Measurements from ENCODE around the gene CFAP97D1. TPM values are rescaled to one million over a fixed set of nuclear protein-coding genes. Genes with fewer than 3 reads are reported as not detected.

The CFAP97D1 gene
- under 1 TPM in 3 of 4 donors, not detected in 1; 0.08 to 0.09 (median 0.08) TPM for polyA plus RNA-seq (ENCODE audit: insufficient read length in 4 of 4)

DNA sequence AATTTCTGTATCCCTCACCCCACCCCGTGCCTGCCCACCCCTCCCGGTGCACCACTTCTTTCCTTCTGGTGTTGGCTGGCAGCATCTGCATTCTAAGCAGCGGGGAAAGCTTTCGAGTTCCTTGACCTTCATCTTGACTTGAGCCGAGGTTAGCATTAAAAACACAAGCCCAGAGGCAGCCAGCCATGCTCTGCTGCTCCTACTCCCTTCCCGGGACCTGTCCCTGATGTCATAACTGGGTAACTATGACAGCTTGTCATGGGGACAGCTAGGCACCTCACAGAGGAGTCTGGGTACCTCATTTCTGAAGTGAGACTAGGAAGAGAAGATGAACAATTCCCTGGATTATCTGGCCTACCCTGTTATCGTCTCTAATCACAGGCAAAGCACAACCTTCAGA is at the start of gene CFAP97D1:
TSS of gene CFAP97D1 (plus strand) at position 301 of the 400 bp plus-strand sequence. CDS start at position 329, 28 bp downstream.
- DNase-seq (ENCODE audit: low read depth in 4 of 4, low spot score in 2 of 4), result no peak

DNA sequence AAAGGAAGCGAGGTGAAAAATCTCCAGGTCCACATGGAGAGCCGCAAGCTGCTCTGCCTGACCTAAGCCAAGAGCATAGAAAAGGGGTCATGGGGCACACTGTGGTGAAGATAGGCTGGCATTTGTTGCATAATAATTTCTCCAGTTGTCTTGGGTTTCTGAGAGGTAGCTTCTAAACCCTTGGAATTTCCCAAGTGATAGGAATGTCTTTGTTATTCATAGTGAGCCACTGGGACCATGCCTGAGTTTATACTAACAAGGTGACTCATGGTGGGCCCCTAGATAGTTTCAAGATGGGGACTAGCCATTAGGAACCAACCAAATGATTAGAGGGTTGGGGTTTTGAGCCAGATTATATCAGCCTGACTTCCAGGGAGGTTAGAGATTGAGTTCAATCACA is 47.3 kb upstream of the CFAP97D1 start:
- no peak for DNase-seq (ENCODE audit: low read depth in 4 of 4, low spot score in 2 of 4)

DNA sequence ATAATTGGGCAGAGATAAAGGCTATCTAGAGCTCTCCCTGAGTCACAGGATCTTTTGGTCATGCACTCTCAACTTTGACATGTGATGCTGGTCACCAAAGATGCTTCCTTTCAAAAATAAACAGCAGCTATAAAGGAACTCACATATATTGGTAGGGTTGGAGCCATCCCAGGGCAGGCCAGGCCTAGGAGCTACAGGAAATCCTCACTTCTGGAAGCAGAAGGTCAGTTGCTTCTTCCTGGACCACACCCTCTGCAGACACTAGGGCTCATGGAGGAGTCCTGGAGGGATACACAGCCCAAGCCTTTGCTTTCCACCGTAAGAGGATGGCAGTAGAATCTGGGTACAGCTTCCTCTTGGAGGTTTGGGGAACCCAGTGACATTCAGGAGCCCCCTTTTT is 46.3 kb upstream of the CFAP97D1 start:
- no peak for DNase-seq (ENCODE audit: low read depth in 4 of 4, low spot score in 2 of 4)

DNA sequence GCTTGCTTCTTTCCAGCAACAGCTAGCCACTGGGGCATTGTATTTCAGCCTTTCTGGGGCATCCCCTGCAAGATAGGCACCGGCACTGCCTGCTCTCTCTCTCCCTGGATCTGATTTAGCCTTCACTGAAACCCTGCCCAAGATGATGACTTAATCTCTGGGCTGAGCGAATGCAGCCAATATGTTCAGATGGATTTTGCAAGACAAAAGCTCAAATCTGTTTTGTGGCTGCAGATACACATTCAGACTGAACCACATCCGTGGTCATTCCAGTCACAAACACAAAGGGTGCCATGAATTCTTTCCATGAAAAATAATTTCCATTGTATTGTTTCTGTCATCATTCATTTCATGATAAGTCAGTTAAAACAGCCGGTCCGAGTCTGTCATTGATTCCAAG is 45.9 kb upstream of the CFAP97D1 start:
- DNase-seq (ENCODE audit: low read depth in 4 of 4, low spot score in 2 of 4), result no peak

DNA sequence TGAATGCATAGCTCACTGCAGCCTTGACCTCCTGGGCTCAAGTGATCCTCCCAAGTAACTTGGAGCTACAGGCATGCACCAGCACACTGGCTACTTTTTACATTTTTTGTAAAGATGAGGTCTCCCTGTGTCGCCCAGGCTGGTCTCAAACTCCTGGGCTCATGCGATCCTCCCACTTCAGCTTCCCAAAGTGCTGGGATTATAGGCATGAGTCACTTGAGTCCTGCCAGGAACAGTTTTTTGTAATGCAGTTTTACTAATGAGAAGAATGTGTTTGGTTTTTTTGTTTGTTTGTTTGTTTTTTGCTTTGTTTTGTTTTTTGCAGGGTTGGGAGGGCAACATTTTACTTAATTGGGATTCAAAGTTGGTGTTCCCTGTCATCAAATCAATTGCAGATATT is 43.8 kb upstream of the CFAP97D1 start:
- no peak for DNase-seq (ENCODE audit: low read depth in 4 of 4, low spot score in 2 of 4)

DNA sequence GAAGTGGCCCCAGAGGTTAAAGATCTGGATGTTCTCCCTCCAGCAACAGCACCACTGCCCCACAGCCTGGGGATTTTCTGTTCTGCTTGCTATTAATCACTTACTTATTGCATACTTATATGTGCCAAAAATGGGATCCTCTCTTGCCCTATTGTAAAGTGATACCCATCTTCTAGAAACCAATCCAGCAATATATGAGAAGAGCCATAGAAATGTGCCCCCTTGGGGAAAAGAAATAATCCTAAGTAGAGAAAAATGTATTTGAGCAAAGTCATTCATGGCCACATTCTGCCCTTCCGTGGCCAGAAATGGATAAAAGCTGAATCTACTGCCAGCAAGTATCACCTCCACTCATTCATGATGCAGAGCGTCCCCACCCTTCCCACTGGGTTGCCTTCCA is 42.5 kb upstream of the CFAP97D1 start:
- no peak for DNase-seq (ENCODE audit: low read depth in 4 of 4, low spot score in 2 of 4)

DNA sequence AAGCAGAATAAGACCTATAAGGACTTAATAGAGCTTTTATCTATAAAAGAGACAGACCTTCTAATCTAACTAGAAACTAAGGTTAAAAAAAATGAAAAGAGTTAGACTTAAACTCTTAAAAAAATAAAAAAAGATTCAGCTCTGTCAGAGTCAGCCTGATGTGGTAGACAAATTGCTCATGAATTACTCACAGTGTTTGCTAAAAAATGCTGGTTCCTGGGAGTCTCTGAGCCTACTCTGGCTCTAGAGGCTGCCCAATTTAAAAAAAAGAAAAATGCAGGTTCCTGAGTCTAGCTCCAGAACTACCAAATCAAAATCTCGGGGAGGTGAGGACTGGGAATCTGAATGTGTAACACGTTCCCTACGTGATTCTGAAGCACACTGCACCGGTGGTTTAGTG is 39.7 kb upstream of the CFAP97D1 start:
- no peak for DNase-seq (ENCODE audit: low read depth in 4 of 4, low spot score in 2 of 4)

DNA sequence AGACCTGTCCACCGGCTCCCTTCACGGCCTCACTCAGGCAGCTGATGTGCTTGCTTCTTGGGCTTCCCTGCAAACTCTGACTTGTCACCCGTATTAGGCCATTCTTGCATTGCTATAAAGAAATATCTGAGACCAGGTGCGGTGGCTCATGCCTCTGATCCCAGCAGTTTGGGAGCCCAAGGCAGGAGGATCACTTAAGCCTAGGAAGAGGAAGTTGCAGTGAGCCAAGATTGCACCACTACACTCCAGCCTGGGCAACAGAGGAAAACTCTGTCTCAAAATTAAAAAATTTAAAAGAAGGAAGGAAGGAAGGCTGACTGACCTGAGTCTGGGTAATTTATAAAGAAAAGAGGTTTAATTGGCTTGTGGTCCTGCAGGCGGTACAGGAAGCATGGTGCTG is 38.6 kb upstream of the CFAP97D1 start:
- DNase-seq (ENCODE audit: low read depth in 4 of 4, low spot score in 2 of 4), result no peak

DNA sequence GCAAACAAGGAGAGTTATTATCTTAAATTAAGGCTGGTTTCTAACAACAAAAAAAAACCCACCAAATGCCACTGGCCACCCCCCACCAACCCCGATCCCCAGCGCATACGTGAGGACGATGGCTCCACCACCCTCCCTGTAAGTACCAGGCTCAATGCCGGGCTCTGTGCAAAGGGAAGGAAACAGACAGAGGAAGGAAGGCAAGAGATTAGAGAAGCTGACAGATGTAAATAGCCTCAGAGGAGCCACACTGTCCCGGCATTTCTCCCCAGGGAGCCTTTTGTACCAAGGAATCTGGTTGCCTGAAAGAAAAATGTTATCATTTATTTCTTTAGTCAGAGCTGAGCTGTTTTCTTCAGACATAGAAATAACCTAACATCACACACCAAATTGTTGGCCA is 34.7 kb upstream of the CFAP97D1 start:
- DNase-seq (ENCODE audit: low read depth in 4 of 4, low spot score in 2 of 4), result no peak

DNA sequence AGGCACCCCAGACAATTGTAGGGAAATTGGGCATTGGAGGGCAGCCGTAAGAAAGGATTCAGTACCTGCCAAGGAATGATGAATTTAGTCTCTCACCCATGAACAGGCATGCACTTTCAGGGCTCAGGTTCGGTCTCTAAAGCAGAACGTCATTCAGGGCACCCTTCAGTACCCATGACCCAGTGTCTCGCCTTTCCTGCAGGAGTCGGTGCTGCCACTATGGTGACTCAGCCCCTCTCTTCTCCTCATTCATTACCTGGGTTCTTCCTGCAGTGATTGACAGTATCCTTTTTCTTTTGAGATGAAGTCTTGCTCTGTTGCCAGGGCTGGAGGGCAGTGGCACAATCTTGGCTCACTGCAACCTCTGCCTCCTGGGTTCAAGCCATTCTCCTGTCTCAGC is 30.1 kb upstream of the CFAP97D1 start:
- no peak for DNase-seq (ENCODE audit: low read depth in 4 of 4, low spot score in 2 of 4)

DNA sequence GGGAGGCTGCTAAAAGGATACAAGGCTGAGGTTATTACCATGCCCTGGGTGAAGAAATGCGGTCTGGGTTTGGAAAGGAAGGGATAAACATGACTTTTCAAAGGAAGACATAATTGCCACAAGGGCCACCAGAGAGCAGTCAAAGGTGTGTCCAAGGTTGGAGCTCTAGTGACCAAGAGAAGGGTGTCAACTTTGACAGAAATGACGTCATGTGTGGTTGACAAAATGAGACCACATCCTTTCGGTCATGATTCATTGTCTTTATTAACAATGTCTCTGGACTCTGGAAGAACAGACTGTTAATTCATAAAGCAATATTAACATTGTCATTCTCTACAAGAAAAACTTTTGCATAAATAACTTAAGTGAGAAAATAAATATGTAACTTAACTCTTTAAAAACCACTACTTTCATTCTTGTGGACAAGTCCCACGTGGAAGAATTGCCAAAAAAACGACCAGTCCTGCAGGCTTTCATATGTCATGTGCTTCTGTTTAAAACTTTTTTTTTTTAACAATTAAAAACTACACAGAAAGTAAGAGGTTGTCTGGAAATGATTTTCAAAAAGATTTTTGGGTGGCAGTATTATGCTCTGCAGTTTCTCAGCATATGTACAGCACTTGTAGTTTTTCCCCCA is 26.6 kb upstream of the CFAP97D1 start:
- DNase-seq (ENCODE audit: low read depth in 4 of 4, low spot score in 2 of 4), result no peak

DNA sequence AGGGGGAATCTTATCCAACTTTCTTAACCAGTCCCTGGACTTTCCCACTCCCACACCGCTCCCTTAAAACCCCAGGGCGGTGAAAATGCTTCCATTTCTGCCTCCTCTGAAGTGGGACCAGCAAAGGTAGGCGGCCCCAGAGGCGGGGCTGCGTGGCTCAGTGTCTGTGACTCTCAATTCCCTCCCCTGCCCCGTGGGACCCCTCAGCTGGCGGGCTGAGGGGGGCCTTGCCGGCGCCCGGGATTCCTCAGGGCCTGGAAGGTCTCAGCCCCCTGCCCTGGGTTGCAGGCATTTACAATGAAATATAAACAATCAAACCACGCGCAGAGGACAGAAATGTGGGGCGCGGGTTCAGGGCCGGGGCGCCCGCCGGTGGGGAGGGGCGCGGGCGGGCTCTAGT is 25.3 kb upstream of the CFAP97D1 start:
- DNase-seq (ENCODE audit: low read depth in 4 of 4, low spot score in 2 of 4), result no peak

DNA sequence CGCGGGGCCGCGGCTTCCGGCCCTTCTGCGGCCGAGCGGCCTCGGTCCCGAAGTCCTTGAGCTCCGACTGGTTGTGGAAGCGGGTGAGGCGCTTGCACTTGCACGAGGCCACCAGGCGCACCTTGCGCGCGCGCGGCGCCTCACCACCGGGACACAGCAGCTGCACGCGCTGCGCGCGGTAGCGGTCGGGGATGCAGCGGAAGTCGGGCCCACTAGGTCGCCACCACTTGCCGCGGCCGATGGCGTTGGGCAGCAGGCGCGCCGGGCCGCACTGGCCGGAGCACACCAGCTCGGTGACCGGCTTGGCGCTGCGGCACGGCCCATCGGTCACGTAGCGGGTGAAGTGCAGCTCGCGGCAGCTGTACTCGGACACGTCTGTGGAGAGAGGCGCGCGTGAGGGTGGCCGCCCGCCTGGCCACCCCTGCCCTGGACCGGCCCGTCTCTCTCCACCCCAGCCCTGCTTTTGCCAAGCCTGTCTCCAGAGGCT is 24.8 kb upstream of the CFAP97D1 start:
- no peak for DNase-seq (ENCODE audit: low read depth in 4 of 4, low spot score in 2 of 4)

DNA sequence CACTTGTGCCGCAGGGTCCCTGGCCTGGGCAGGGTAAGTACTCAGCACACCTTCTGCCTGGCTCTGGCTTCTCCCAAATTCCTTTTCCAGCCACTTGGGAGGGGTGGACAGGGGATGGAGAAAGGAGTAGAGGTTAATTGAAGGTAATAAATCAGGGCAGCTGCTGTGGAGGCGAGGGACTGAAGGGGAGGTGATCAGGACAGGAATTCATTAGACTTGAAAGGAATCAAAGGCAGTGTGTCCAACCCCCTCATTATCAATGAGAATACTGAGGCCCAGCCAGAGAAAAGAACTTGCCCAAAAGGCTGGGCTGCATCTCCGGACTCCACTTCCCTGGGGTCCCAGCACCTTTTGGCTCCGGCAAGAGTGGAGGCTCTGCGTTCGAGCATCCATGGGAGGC is 24.0 kb upstream of the CFAP97D1 start:
- DNase-seq (ENCODE audit: low read depth in 4 of 4, low spot score in 2 of 4), result no peak

DNA sequence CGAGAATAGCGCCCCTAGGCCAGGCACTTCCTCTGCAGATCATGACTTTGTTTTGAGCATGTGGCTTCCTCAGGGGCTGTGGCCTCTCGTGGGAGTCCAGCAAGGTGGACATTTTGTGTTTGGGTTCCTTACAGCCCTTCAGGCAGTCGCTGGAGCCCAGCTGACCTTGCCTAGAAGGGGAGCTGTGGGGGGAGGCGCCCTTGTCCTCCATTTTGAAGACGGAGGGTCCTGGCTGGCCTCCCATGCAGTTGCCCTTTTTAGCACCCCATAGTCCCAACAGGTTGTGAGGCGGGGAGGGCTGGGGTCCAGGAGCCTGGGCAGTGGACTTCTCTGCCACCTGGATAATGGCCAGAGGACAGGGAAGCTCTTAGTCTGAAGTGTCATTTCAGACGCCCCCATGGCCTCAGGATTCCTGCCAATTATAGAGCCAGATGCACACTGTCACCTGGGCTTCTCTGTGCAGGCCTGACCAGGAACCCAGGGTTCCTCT is 23.0 kb upstream of the CFAP97D1 start:
- no peak for DNase-seq (ENCODE audit: low read depth in 4 of 4, low spot score in 2 of 4)

DNA sequence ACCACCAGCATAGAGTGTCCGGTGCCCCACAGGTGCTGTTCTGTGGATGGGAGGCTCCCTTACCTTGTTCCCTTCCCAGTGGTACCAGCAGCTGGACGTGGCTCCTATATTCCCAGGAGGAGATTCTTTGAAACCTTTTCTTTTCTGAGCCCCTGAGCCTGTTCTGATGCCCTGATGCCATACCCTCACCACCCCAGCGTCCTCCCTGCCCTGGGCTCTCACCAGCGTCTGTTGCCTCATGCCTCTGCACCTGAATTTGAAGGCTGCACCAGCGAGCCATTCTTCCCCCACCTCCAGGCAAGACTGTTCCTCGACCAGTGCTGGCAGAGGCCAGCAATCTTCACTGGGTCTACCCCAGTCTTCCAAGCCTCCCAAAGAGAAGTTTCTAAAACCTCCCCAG is 22.1 kb upstream of the CFAP97D1 start:
- DNase-seq (ENCODE audit: low read depth in 4 of 4, low spot score in 2 of 4), result no peak

DNA sequence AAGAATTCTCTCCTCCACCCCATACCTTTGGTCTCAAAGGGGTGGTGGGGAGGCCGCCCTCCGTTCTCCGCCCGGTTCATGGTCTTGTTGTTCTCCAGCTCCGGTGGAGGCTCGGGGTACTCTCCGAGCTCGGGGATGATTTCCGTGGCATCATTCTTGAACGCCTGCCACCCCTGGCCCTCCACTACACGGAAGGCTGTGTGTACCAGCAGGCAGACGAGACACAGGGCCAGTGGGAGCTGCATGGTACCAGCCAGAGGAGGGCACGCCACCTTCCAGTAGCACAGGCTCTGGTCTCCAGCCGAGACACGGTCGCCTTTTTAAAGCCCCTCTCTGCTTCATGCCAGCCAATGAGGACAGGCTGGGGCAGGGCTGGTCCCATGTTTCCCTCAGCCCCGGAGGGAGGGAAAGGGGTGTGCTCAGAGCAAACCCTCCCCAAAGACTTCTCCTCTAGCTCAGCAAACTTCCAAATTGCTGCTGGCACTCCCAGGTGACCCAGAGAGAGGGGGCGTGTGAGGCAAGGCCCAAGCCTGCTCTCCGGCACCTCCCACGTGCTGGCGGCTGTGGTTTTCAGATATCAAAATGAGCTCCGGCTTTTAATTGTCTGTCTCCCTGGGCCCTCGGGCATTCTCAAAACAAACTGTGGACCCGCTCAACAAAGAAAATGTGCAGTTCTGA is 21.6 kb upstream of the CFAP97D1 start, which contains the start of gene SOST:
TSS of gene SOST (minus strand) at position 295 of the 678 bp plus-strand sequence. CDS start at position 245, 50 bp downstream.
- DNase-seq (ENCODE audit: low read depth in 4 of 4, low spot score in 2 of 4), result no peak

DNA sequence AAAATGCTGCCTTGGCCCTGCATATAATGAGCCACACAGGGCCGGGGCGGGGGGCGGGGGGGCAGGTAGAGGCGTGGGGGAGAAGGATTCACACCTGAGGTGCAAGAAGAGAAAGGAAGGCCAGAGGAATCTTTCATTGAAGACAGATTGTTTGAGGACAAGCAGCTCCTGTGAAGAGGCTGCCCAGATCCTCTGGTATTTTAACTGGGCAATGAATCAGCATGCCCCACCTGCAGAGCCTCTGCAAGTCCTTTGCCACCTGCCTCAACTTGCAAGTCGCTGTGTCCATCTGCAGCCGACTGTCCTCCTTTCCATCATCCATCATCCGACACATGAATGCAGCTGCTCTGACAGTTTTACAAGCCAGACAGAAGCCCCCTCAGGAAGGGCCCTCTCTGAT is 20.4 kb upstream of the CFAP97D1 start:
- DNase-seq (ENCODE audit: low read depth in 4 of 4, low spot score in 2 of 4), result no peak

DNA sequence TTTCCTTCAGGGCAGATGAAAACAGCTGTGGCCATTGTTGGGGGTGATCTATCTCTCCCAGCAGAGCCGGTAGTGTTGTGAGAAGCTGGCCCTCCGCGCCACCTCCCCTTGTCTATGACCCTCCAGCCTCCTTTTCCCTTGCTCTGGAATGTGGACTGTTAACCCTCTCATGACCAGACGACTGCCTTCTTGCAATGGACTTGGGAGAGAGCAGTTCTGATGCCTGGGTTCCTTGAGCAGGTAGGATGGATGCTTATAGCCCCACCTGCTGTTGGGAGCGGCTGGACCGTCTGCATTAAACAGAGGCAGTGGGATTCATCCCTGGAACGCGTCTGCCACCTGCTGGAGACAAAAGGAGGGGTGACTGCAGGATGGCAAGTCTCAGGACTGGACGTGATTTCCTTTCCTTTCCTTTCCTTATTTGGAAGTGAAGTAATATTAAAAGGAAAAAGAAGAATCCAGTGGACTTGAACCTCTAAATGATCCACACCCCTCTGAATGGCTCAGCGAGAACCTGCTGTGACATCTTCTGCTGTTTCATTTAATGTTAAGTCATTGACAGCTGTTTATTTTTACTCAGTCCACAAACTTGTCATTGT is 19.9 kb upstream of the CFAP97D1 start:
- peak in 2 of 4 donors; percentile 90 to 94 for DNase-seq (ENCODE audit: low read depth in 4 of 4, low spot score in 2 of 4)

DNA sequence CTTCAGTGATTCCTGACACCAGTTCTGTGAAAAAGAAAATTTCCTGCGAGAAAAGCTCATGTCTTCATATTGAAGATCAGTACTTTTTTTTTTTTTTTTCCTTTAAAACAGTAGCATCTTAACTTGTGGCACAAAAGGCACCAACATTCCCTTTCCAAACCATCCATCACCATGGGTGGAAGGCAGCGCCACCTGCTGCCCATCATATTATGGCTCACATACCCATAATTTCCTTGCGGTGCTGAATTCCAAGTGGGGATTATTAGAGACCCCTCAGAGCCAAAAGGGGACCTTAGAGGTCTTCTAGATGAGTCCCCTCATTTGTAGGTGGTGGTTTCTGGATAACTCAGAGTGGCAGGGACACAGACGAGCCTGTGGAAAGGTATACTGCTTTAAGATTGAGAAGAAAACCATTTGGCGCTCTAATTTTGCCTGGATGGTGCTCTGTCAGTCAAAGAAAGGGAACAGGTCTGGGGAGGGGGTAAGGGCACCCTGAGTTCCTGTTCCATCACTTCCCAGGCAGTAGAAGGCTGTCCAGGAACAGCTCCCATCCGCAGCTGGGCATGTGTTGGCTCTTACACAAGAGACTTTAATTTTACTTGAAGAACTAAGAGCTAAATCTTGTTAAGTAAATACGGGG is 13.7 kb upstream of the CFAP97D1 start:
- DNase-seq (ENCODE audit: low read depth in 4 of 4, low spot score in 2 of 4), result no peak

DNA sequence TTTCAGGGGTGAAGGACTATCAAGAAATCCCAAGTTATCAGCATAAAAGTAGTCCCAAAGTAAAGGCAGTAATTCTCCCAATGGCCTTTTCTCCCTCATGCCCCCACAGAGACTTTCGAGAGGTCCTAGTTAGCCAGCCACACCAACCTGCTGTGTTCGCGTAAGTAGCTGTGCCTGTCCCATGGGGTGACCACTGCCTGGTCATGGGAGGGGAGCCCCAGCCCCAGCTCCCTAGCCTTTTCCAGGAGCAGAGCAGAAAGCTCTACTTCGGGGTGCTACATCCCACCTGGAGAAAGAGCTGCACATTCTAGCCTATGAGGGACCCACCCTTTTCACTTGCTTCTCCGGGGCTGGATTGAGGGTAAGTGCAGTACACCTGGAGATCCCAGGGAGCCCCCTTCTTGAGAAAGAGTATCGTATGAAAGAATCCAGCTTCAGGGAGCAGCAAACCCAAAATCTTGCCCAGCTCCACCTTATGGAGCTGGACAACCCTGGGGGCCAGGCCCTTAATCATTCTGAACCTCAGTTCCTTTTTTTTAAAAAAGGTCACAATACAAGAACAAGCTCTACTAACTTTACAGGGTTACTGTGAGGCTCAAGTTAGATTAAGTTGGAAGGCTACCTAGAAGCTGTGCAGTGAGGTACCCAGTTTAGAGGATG is 13.1 kb upstream of the CFAP97D1 start:
- no peak for DNase-seq (ENCODE audit: low read depth in 4 of 4, low spot score in 2 of 4)

All from left renal cortex interstitium (tissue), 4 donors.